Endothelial cell of umbilical vein (primary cell): ENCODE data around the gene DPP9. TPM values are rescaled to one million over a fixed set of nuclear protein-coding genes. Genes with fewer than 3 reads are reported as not detected.

Source experiments
- BruUV-seq: library from RNA; stranded (reverse); fragments of 400-500 nt; replicated peaks from 2 replicates; lab custom pipeline; 2021; lab: Mats Ljungman, UMichigan
- CTCF ChIA-PET: fragments of 300-600, 350-600 bp; sonication (Branson Sonifier 250); formaldehyde crosslinking; loops from one replicate; lab custom pipeline; 2021; ENCODE audit warnings: antibody characterized with exemption, inconsistent platforms; lab: Charles Lee
- POLR2A ChIA-PET: fragments of 300-600, 350-600 bp; sonication (Branson Sonifier 250); formaldehyde crosslinking; loops from one replicate; lab custom pipeline; 2021; ENCODE audit warnings: antibody characterized with exemption, inconsistent platforms; lab: Charles Lee
- DNase-seq: peaks from one replicate; pipeline ENCODE4 v3.0.0-alpha.2; 2011; ENCODE audit warnings: low read depth, low spot score
- FAIRE-seq: peaks from 2 replicates; lab custom pipeline; 2011; peaks lifted over from hg19 to GRCh38; lab: Jason Lieb, UNC
- H2AFZ ChIP-seq: 2 replicates; pipeline ENCODE4 v1.6.0; 2012; ENCODE audit warnings: low read depth, low read length, control low read depth, inconsistent platforms
- H3K27ac ChIP-seq: 2 replicates; pipeline ENCODE4 v1.5.1; 2011; ENCODE audit warnings: low read depth, mild to moderate bottlenecking, control low read depth, low read length, moderate library complexity; ENCODE audit not compliant: insufficient read depth
- H3K27me3 ChIP-seq, 2 experiments: 2 replicates each; pipeline versions ENCODE4 v1.6.0 to v1.6.1; 2011; ENCODE audit warnings: low read length in 2 of 2, mixed read lengths in 1 of 2; ENCODE audit not compliant: control insufficient read depth in 2 of 2, insufficient read depth in 2 of 2
- H3K36me3 ChIP-seq, 2 experiments: 2 replicates in 1 of 2; 3 replicates in 1 of 2; pipeline ENCODE4 v1.5.1; 2011; ENCODE audit warnings: low read length in 2 of 2, mild to moderate bottlenecking in 1 of 2, moderate library complexity in 1 of 2; ENCODE audit not compliant: control insufficient read depth in 2 of 2, insufficient read depth in 2 of 2; ENCODE audit errors: extremely low read depth in 1 of 2
- H3K4me1 ChIP-seq: 3 replicates; pipeline ENCODE4 v1.5.1; 2011; ENCODE audit warnings: mild to moderate bottlenecking, low read length; ENCODE audit not compliant: control insufficient read depth, insufficient read depth; ENCODE audit errors: extremely low read depth
- H3K4me2 ChIP-seq: 2 replicates; pipeline ENCODE4 v1.6.1; 2011; ENCODE audit warnings: low read length, control low read depth, mixed read lengths; ENCODE audit not compliant: insufficient read depth
- H3K4me3 ChIP-seq, 3 experiments: fragments of 200-600 bp in 1 of 3; sonication (generic), shearing (Covaris generic) in 1 of 3; replicated peaks in 1 of 3; 2 replicates each; pipeline ENCODE4 v1.5.1; 2011 to 2016; ENCODE audit warnings: control low read depth in 3 of 3, low read length in 3 of 3, mild to moderate bottlenecking in 2 of 3, inconsistent platforms in 1 of 3, low read depth in 1 of 3, moderate library complexity in 1 of 3; ENCODE audit not compliant: insufficient read depth in 1 of 3
- H3K79me2 ChIP-seq: 2 replicates; pipeline ENCODE4 v1.6.0; 2012; ENCODE audit warnings: low read length, inconsistent platforms; ENCODE audit not compliant: control insufficient read depth, insufficient read depth
- H3K9ac ChIP-seq: replicated peaks from 2 replicates; pipeline ENCODE3; 2011; ENCODE audit warnings: low read length, control low read depth; ENCODE audit not compliant: insufficient read depth; ENCODE audit errors: extremely low read depth
- H3K9me1 ChIP-seq: replicated peaks from 3 replicates; pipeline ENCODE4 v1.6.0; 2011; ENCODE audit warnings: mild to moderate bottlenecking, low read length; ENCODE audit not compliant: control insufficient read depth, insufficient read depth; ENCODE audit errors: extremely low read depth
- H3K9me3 ChIP-seq: replicated peaks from 2 replicates; pipeline ENCODE4 v1.5.1; 2012; ENCODE audit warnings: low read length, inconsistent platforms; ENCODE audit not compliant: control insufficient read depth, insufficient read depth
- H4K20me1 ChIP-seq: replicated peaks from 2 replicates; pipeline ENCODE3; 2011; ENCODE audit warnings: mild to moderate bottlenecking, low read length; ENCODE audit not compliant: control insufficient read depth, insufficient read depth; ENCODE audit errors: extremely low read depth
- EZH2 ChIP-seq: IDR thresholded peaks from 2 replicates; pipeline ENCODE4 v1.6.1; 2012; ENCODE audit warnings: borderline replicate concordance, low read depth, mild to moderate bottlenecking, moderate library complexity, low read length, inconsistent platforms; ENCODE audit not compliant: severe bottlenecking
- FOS ChIP-seq: IDR thresholded peaks from 2 replicates; pipeline ENCODE4 v1.6.1; 2011; ENCODE audit warnings: mild to moderate bottlenecking, low read length, moderate library complexity, borderline replicate concordance; ENCODE audit not compliant: insufficient read depth
- GATA2 ChIP-seq: IDR thresholded peaks from 2 replicates; pipeline ENCODE4 v1.7.0; 2011; ENCODE audit warnings: low read depth, mild to moderate bottlenecking, moderate library complexity, mixed read lengths, low read length; ENCODE audit not compliant: insufficient read length, insufficient read depth
- JUN ChIP-seq: IDR thresholded peaks from 2 replicates; pipeline ENCODE4 v1.6.1; 2011; ENCODE audit warnings: borderline replicate concordance, low read depth; ENCODE audit not compliant: insufficient read length, insufficient read depth
- MYC ChIP-seq: IDR thresholded peaks from one replicate; pipeline ENCODE4 v1.6.1; 2011; ENCODE audit warnings: mild to moderate bottlenecking, low read depth, low read length
- POLR2A ChIP-seq: IDR thresholded peaks from 2 replicates; pipeline ENCODE4 v1.6.1; 2012; ENCODE audit warnings: low read depth, mild to moderate bottlenecking, control low read depth, low read length
- POLR2AphosphoS5 ChIP-seq: IDR thresholded peaks from 2 replicates; pipeline ENCODE4 v1.6.1; 2012; ENCODE audit warnings: low read depth, mild to moderate bottlenecking, control low read depth, low read length, moderate library complexity; ENCODE audit not compliant: insufficient read depth
- dilution Hi-C: fragments of 300-500 bp; cut with MboI; formaldehyde crosslinking; loops from one replicate; pipeline ENCODE4 v1.15.0; 2019; ENCODE audit warnings: low sequenced_read_pairs; ENCODE audit not compliant: extremely low pct_ligation_motif_present
- intact Hi-C: fragments of 100-400 bp; cut with micrococcal nuclease; formaldehyde crosslinking; loops from one replicate; pipeline ENCODE4 v1.10.0; 2022
- polyA plus RNA-seq, 4 experiments: library from polyadenylated mRNA; depleted of rRNA in 3 of 4; stranded (reverse) in 3 of 4; unstranded in 1 of 4; fragments of >200 nt; gene quantifications; 2 replicates each; pipeline versions ENCODE4 v1.2.1 to v1.2.3, GENCODE V29; 2011 to 2012; ENCODE audit warnings: missing spikeins in 1 of 4
- total RNA-seq: library from RNA; stranded (reverse); gene quantifications from 2 replicates; pipeline ENCODE4 v1.2.3, GENCODE V29; 2021
- TF ChIP-seq, protein P1 (sequence below), 2 donors: IDR thresholded peaks; 1 replicate in 1 of 2; 2 replicates in 1 of 2; pipeline ENCODE4 v1.5.1; 2011; ENCODE audit warnings: low read length in 2 of 2, mild to moderate bottlenecking in 2 of 2, moderate library complexity in 2 of 2, control low read depth in 1 of 2, inconsistent platforms in 1 of 2, low read depth in 1 of 2; ENCODE audit not compliant: insufficient read depth in 1 of 2; ENCODE audit errors: extremely low read depth in 1 of 2
- TF ChIP-seq, protein P2 (sequence below): IDR thresholded peaks from 2 replicates; pipeline ENCODE4 v1.6.1; 2011; ENCODE audit not compliant: insufficient read depth, insufficient read length

The DPP9 gene
- total and polyA plus RNA-seq, 2 donors (not counting 3 experiments of a cell fraction or from before 2014, with no cell fraction given) = 31.5 to 98.0 TPM

DNA sequence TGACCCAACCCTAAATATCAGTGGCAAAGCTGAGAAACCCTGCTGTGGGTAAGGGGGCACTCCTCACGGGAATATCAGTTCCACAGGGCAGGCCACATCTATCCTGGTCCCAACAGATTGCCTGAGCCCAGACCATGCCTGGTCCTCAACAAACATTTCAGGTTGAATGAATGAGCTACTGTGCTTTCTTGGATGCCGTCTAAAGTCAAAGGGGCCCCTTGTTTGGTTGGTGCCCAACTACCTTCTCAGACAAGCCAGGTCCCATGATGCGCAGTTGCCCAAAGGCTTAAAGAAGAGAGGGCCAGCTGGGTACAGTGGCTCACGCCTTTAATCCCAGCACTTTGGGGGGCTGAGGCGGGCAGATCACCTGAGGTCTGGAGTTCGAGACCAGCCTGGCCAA, 2.4 kb downstream of the DPP9 start:
- Histone ChIP-seq H3K79me2 (peaks cover 43% of the 10 kb centered on the region), H3K9ac (no peak overlapping the region), H3K27me3 (no peaks in the 10 kb centered on the region), H3K4me1 (peaks cover 37% of the 10 kb centered on the region), H2AFZ (no peak overlapping the region), H4K20me1 (no peaks in the 10 kb centered on the region), H3K9me1 (no peaks in the 10 kb centered on the region), H3K4me2 (no peak overlapping the region), H3K4me3 (no peak overlapping the region), H3K9me3 (no peaks in the 10 kb centered on the region), H3K36me3 (peaks cover 2 to 19% of the 10 kb centered on the region in 2 experiments), H3K27ac (no peak overlapping the region)
- POLR2A ChIA-PET = no interaction called here
- FAIRE-seq (no peak), DNase-seq (no peak)
- intact Hi-C loops = loop anchor here (5.0 kb wide), 4 partner anchors 144 to 246 kb away; partner anchors contain the start of genes KDM4B, PLIN3 and SEMA6B
- dilution Hi-C loops = no loop called here
- no peak for TF ChIP-seq POLR2A
- no peak for TF ChIP-seq GATA2
- TF ChIP-seq, protein P1, sequence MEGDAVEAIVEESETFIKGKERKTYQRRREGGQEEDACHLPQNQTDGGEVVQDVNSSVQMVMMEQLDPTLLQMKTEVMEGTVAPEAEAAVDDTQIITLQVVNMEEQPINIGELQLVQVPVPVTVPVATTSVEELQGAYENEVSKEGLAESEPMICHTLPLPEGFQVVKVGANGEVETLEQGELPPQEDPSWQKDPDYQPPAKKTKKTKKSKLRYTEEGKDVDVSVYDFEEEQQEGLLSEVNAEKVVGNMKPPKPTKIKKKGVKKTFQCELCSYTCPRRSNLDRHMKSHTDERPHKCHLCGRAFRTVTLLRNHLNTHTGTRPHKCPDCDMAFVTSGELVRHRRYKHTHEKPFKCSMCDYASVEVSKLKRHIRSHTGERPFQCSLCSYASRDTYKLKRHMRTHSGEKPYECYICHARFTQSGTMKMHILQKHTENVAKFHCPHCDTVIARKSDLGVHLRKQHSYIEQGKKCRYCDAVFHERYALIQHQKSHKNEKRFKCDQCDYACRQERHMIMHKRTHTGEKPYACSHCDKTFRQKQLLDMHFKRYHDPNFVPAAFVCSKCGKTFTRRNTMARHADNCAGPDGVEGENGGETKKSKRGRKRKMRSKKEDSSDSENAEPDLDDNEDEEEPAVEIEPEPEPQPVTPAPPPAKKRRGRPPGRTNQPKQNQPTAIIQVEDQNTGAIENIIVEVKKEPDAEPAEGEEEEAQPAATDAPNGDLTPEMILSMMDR (IDR thresholded peaks at IDR 0.05; ENCODE audit: extremely low read depth in 1 of 2, insufficient read depth in 1 of 2, low read depth in 1 of 2, low read length in 2 of 2) = no peak
- TF ChIP-seq JUN = no peak
- TF ChIP-seq FOS = no peak
- TF ChIP-seq POLR2AphosphoS5 = no peak
- TF ChIP-seq, protein P2, sequence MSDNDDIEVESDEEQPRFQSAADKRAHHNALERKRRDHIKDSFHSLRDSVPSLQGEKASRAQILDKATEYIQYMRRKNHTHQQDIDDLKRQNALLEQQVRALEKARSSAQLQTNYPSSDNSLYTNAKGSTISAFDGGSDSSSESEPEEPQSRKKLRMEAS = no peak
- no peak for TF ChIP-seq EZH2
- TF ChIP-seq MYC = no peak
- no TSS peak for BruUV-seq
- CTCF ChIA-PET = interaction anchor here (0.7 kb wide), 1 partner anchor 70 kb away, joined by 3 read pairs; no protein-coding TSS in a partner anchor
